Activated CD4-positive, CD25-positive, alpha-beta regulatory T cell treated with anti-CD3 and anti-CD28 coated beads, Interleukin-2, amount 50 U/mL, for 16 hours (primary cell): ENCODE data around the gene HAO1.
"Not testable (repeated sequence)": the region's sequence is repeated elsewhere in the genome, so short reads cannot be mapped to it uniquely, and the experiment has no call there.

ENCODE experiments used
- DNase-seq: peaks from one replicate; pipeline ENCODE4 v3.0.0-alpha.2; 2020; ENCODE audit warnings: low read depth, low spot score

HAO1 gene

DNA sequence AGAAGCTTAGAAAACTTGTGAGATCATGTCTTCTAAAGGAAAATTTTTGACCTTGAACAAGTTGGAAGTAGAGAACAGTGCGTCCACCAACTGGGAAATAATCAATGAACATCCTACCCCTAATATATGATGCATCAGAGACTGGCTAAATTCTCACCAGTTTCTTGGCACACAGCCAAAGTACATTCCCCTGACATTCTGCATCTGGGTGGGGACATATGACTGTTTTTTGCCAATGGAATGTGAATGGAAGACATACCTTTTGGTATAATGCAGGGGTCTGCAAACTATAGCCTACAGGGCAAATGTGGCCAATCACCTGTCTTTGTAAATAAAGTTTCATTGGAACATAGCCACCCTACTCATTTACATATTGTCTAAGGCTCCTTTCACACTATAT, 84.7 kb downstream of the HAO1 start:
- DNase-seq: no peak

- no peak for DNase-seq
Measured at GRCh38 chr20:7853493-7853892, 86.8 kb downstream of the HAO1 start.

DNA sequence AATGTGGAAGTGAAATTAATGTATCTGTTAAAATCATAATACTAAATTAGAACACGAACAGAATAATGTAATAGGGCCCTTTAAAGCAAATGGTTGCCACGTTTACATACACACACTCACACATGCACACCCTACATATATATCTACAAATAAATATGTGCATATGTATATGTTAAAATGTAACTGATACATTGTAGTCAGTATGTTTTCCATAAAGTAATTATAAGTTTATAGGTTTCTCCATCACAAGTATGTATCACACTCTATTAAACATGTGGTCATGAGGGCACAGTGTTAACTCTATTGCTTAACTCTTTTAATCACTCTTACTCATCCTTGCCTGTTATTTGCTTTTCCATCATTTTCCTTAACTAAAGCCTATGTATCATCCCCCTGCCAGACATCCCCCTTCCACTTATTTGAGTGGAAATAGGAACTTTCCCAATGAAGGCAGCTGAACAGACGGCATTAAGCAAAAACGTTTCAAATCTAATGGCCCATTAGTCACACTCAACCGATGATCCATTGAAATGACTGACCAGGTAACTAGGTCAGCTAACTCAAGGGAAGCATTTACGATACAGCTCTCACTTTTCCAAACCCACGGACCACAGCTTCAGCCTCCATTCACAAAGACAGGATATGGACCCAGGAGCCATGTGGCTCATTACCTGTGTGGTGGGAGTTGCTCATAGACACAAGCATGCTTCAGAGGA, 89.3 kb downstream of the HAO1 start:
- DNase-seq: no peak

GRCh38 chr20:7849675-7850074, 90.6 kb downstream of the HAO1 start:
- DNase-seq: no peak

DNA sequence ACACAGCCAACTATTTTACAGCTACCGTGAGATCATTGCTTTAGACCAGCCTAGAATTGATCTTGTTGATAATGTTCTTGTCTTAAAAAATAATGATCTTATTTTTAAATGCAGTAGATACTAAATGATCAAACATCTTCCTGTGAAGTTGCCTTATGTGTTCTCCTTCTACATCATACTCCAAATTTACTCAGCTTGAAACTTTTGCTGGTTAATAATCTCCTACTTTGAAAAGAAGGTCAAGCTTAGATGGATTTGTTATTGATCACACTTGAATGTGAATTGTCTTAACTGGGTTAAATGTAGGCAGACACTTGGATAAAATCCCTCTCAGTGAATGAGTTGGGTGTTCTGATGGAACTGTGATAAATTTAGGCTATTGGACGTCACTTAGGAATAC, 91.9 kb downstream of the HAO1 start:
- DNase-seq: no peak

DNA sequence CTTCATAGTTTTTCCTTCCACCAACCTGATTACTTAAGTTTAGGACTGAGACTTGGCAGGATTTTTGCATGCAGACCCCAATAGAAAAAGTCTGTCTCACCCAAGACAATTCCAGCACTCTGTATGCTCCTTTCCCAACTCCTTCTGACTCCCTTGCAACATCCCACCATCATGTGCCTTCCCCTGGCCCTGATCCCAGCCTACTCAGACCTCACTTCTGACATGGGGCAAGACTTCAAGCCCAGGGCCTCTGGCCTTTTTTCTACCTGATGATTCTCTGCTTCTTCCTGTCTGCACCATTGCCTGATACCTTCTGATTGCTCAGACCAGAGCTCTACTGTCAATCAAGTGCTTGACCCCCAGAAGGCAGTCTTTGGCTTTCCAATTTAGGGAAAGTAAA, 96.6 kb downstream of the HAO1 start:
- no peak for DNase-seq

- no peak for DNase-seq
Measured at GRCh38 chr20:7841971-7842310, 98.3 kb downstream of the HAO1 start.

- DNase-seq: no peak
Measured at GRCh38 chr20:7841291-7841970, 98.8 kb downstream of the HAO1 start.

GRCh38 chr20:7836076-7836475, 104.2 kb downstream of the HAO1 start:
- no peak for DNase-seq

GRCh38 chr20:7834441-7834840, 105.8 kb downstream of the HAO1 start:
- not testable (repeated sequence) for DNase-seq
